Kidney (tissue), 22 donors: ENCODE results near the gene PIR. TPM values are rescaled to one million over a fixed set of nuclear protein-coding genes. Genes with fewer than 3 reads are reported as not detected.
A peak's percentile ranks its signal among the peaks of the same experiment; 100 is the strongest.

Source experiments
- DNase-seq, 5 donors: peaks; one replicate each; pipeline ENCODE4 v3.0.0-alpha.2; 2013 to 2020
- FAIRE-seq: peaks from 2 replicates; lab custom pipeline; 2012; peaks lifted over from hg19 to GRCh38; lab: Jason Lieb, UNC
- H3K27ac ChIP-seq, 2 donors: one replicate each; pipeline ENCODE4 v1.7.0; 2013; ENCODE audit warnings: low read depth in 2 of 2, low read length in 2 of 2, inconsistent platforms in 1 of 2
- H3K27me3 ChIP-seq: one replicate; pipeline ENCODE4 v1.7.1; 2013; ENCODE audit warnings: low read length, inconsistent platforms; ENCODE audit not compliant: control insufficient read depth, insufficient read depth
- H3K36me3 ChIP-seq, 3 donors: one replicate each; pipeline versions ENCODE4 v1.7.0 to v1.7.1; 2013; ENCODE audit warnings: low read length in 3 of 3, control low read depth in 1 of 3, inconsistent platforms in 1 of 3; ENCODE audit not compliant: insufficient read depth in 3 of 3, control insufficient read depth in 2 of 3
- H3K4me1 ChIP-seq, 3 donors: one replicate each; pipeline versions ENCODE4 v1.7.0 to v1.7.1; 2013; ENCODE audit warnings: low read length in 3 of 3, inconsistent platforms in 1 of 3, low read depth in 1 of 3; ENCODE audit not compliant: control insufficient read depth in 2 of 3, insufficient read depth in 2 of 3
- H3K4me3 ChIP-seq, 3 donors: one replicate each; pipeline versions ENCODE4 v1.7.0 to v1.8.1; 2013; ENCODE audit warnings: low read length in 3 of 3, control low read depth in 1 of 3, inconsistent platforms in 1 of 3
- H3K9ac ChIP-seq, 3 donors: one replicate each; pipeline versions ENCODE4 v1.7.0 to v1.7.1; 2013; ENCODE audit warnings: low read length in 3 of 3, control low read depth in 1 of 3, inconsistent platforms in 1 of 3
- H3K9me3 ChIP-seq, 3 donors: one replicate each; pipeline versions ENCODE4 v1.7.0 to v1.7.1; 2013; ENCODE audit warnings: low read length in 3 of 3, control low read depth in 1 of 3, inconsistent platforms in 1 of 3; ENCODE audit not compliant: control insufficient read depth in 2 of 3, insufficient read depth in 1 of 3
- CTCF ChIP-seq: IDR thresholded peaks from 3 replicates; pipeline ENCODE4 v1.5.1; 2012; ENCODE audit warnings: mild to moderate bottlenecking, moderate library complexity, borderline replicate concordance; ENCODE audit not compliant: insufficient read depth; ENCODE audit errors: extremely low read depth
- intact Hi-C: fragments of 100-400 bp; cut with DNase I; formaldehyde crosslinking; loops from one replicate; pipeline ENCODE4 v1.11.1; 2022
- long read RNA-seq, 10 donors: library from polyadenylated mRNA in 1 of 10; unstranded in 1 of 10; transcript quantifications; one replicate each; pipeline ENCODE4 v2.0.0 and lab custom pipeline, GENCODE V29; 2021 to 2026
- polyA plus RNA-seq: library from polyadenylated mRNA; stranded (reverse); fragments of 350-450 nt; fragmentation: Illumina TruSeq; extraction: RNeasy Lipid Tissue Mini Kit (QIAGEN cat#74804); gene quantifications from one replicate; pipeline ENCODE4 v1.2.3, GENCODE V29; 2014; ENCODE audit warnings: low read depth, low replicate concordance; ENCODE audit not compliant: insufficient read depth
- total RNA-seq: library from RNA; stranded (reverse); fragmentation: NEBNext Ultra II Directional; extraction: Animal tissue kit (Norgen Biotek cat#: 25700); gene quantifications from one replicate; pipeline ENCODE4 v1.2.1, GENCODE V29; 2021
- donor health status: control.
- donor health status: control.
- donor health status: control.
- donor health status: control.
- donor health status: control.
- donor health status: DM: yes; HTN: yes; CAD: no.
- donor health status: Normal renal cell carcinoma (clear cell type).

PIR gene
- total RNA-seq (7.0 TPM), polyA plus RNA-seq (36.5 TPM)
- long read RNA-seq, donor 1, partial matches to known transcripts = 0 of 2 reads
- long read RNA-seq, donor 1, other reads (novel, unspliced or antisense) = 0 of 2 reads
- long read RNA-seq, donor 2, partial matches to known transcripts = 0 of 2 reads
- long read RNA-seq, donor 2, other reads (novel, unspliced or antisense) = 0 of 2 reads
- long read RNA-seq, donor 3, partial matches to known transcripts = 0 of 2 reads
- long read RNA-seq, donor 3, other reads (novel, unspliced or antisense) = 0 of 2 reads
- long read RNA-seq, donor 4, partial matches to known transcripts = 0 of 1 reads
- long read RNA-seq, donor 4, other reads (novel, unspliced or antisense) = 0 of 1 reads
- long read RNA-seq, donor 5 = 0 reads
- long read RNA-seq, donor 6, partial matches to known transcripts = 0 of 1 reads
- long read RNA-seq, donor 6, other reads (novel, unspliced or antisense) = 0 of 1 reads
- long read RNA-seq, donor 7, partial matches to known transcripts = 0 of 5 reads
- long read RNA-seq, donor 7, other reads (novel, unspliced or antisense) = 1 of 5 reads
- long read RNA-seq, donor 8, partial matches to known transcripts = 0 of 2 reads
- long read RNA-seq, donor 8, other reads (novel, unspliced or antisense) = 0 of 2 reads
- long read RNA-seq, donor 9, partial matches to known transcripts = 0 of 1 reads
- long read RNA-seq, donor 9, other reads (novel, unspliced or antisense) = 0 of 1 reads
- long read RNA-seq, donor 10, partial matches to known transcripts = 0 of 3 reads
- long read RNA-seq, donor 10, other reads (novel, unspliced or antisense) = 0 of 3 reads

- H3K27me3 ChIP-seq = peaks cover 14% of the 10 kb centered on the region
- FAIRE-seq = peak; percentile 54
Measured at GRCh38 chrX:15493118-15493962, at the start of gene PIR. PIR (minus strand) TSS chrX:15493333; CDS start chrX:15491257, 2,076 bp downstream.

DNA sequence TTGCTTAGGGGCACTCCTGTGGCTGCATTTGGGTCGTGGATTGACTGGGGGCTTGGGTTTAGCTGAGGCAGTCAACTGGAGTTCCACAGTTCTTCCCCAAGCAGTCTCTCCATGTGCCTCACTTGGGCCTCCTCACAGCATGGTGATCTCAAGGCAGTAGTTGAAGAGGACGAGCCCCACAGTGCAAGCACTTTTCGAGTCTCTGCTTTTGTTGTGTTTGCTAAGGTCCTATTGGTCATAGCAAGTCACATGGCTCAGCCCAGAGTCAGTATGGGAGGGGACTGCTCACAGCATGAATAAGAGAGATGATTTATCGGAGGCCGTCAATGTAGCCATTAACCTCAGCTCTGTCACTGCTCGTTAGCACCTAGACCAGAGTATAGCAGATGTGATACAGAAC lies 37.2 kb upstream of the PIR start:
- Histone ChIP-seq H3K27me3 (peaks cover 6% of the 10 kb centered on the region), H3K4me1 (no peaks in the 10 kb centered on the region), H3K27ac (no peak overlapping the region), H3K4me3 (no peak overlapping the region), H3K9me3 (no peaks in the 10 kb centered on the region), H3K9ac (no peak overlapping the region), H3K36me3 (no peaks in the 10 kb centered on the region)
- no peak for TF ChIP-seq CTCF
- DNase-seq = no peak
- intact Hi-C loops = no loop called here
- FAIRE-seq = no peak

More at GRCh38 chrX:15493118-15493962, at the start of gene PIR:
- peak; percentile 77 to 93 (median 85) for DNase-seq
- Histone ChIP-seq H3K27ac (no peak within 1 kb of the TSS), H3K9me3 (no peaks in the 10 kb centered on the region), H3K4me3 (peak within 1 kb of the TSS; percentile 36 to 63 (median 59)), H3K4me1 (peaks cover 0 to 2% (median 0%) of the 10 kb centered on the region in 3 donors), H3K36me3 (no peaks in the 10 kb centered on the region), H3K9ac (no peak within 1 kb of the TSS)
- intact Hi-C loops = no loop called here
- TF ChIP-seq CTCF = peak; percentile 30

GRCh38 chrX:15529165-15529564 lies 36.0 kb upstream of the PIR start:
- H3K27me3 ChIP-seq = peaks cover 5% of the 10 kb centered on the region
- DNase-seq (no peak), FAIRE-seq (no peak)
- H3K4me3 ChIP-seq = no peak overlapping the region
- no peaks in the 10 kb centered on the region for H3K36me3 ChIP-seq
- TF ChIP-seq CTCF = no peak
- intact Hi-C loops = no loop called here
- H3K4me1 ChIP-seq = no peaks in the 10 kb centered on the region
- no peak overlapping the region for H3K27ac ChIP-seq
- no peak overlapping the region for H3K9ac ChIP-seq
- H3K9me3 ChIP-seq = no peaks in the 10 kb centered on the region
